Astrocyte (in vitro differentiated cells and primary cell): ENCODE results near the gene NAMPT. TPM values are rescaled to one million over a fixed set of nuclear protein-coding genes. Genes with fewer than 3 reads are reported as not detected.

Experiments used
- DNase-seq: peaks from one replicate; pipeline ENCODE4 v3.0.0-alpha.2; 2010; ENCODE audit warnings: low read depth
- FAIRE-seq: peaks from 2 replicates; lab custom pipeline; 2011; peaks lifted over from hg19 to GRCh38; lab: Jason Lieb, UNC
- H2AFZ ChIP-seq: 2 replicates; pipeline ENCODE4 v1.6.0; 2012; ENCODE audit warnings: low read depth, low read length, inconsistent platforms
- H3K27ac ChIP-seq: 2 replicates; pipeline ENCODE4 v1.5.1; 2011; ENCODE audit warnings: low read depth, low read length, inconsistent platforms
- H3K27me3 ChIP-seq: 2 replicates; pipeline ENCODE4 v1.6.0; 2011; ENCODE audit warnings: low read length, inconsistent platforms; ENCODE audit not compliant: insufficient read depth
- H3K36me3 ChIP-seq: 2 replicates; pipeline ENCODE4 v1.5.1; 2011; ENCODE audit warnings: low read length, inconsistent platforms; ENCODE audit not compliant: insufficient read depth
- H3K4me1 ChIP-seq: 2 replicates; pipeline ENCODE4 v1.5.1; 2011; ENCODE audit warnings: low read length, inconsistent platforms; ENCODE audit not compliant: insufficient read depth
- H3K4me2 ChIP-seq: 2 replicates; pipeline ENCODE4 v1.6.0; 2012; ENCODE audit warnings: low read length, inconsistent platforms
- H3K4me3 ChIP-seq: 2 replicates; pipeline ENCODE4 v1.5.1; 2011; ENCODE audit warnings: low read depth, mild to moderate bottlenecking, low read length, inconsistent platforms; ENCODE audit not compliant: insufficient read depth
- H3K79me2 ChIP-seq: 2 replicates; pipeline ENCODE4 v1.6.0; 2012; ENCODE audit warnings: mild to moderate bottlenecking, low read length, inconsistent platforms; ENCODE audit not compliant: insufficient read depth
- H3K9ac ChIP-seq: 2 replicates; pipeline ENCODE4 v1.6.0; 2012; ENCODE audit warnings: mild to moderate bottlenecking, low read length, inconsistent platforms
- H3K9me3 ChIP-seq: 2 replicates; pipeline ENCODE4 v1.5.1; 2012; ENCODE audit warnings: low read depth, mild to moderate bottlenecking, low read length, inconsistent platforms; ENCODE audit not compliant: insufficient read depth
- H4K20me1 ChIP-seq: 2 replicates; pipeline ENCODE4 v1.6.0; 2012; ENCODE audit warnings: low read length, inconsistent platforms; ENCODE audit not compliant: insufficient read depth
- H3K27ac Mint-ChIP-seq: one replicate; pipeline ENCODE4 v1.8.0; 2021; ENCODE audit warnings: mild to moderate bottlenecking, mixed read lengths; ENCODE audit not compliant: unreplicated experiment
- H3K27me3 Mint-ChIP-seq: one replicate; pipeline ENCODE4 v1.8.0; 2021; ENCODE audit warnings: low read depth, mixed read lengths; ENCODE audit not compliant: unreplicated experiment
- H3K36me3 Mint-ChIP-seq: one replicate; pipeline ENCODE4 v1.8.0; 2021; ENCODE audit warnings: low read depth, mixed read lengths; ENCODE audit not compliant: unreplicated experiment
- H3K4me1 Mint-ChIP-seq: one replicate; pipeline ENCODE4 v1.8.0; 2021; ENCODE audit warnings: low read depth, mixed read lengths; ENCODE audit not compliant: unreplicated experiment
- H3K4me3 Mint-ChIP-seq: one replicate; pipeline ENCODE4 v1.8.0; 2021; ENCODE audit warnings: mild to moderate bottlenecking, moderate library complexity, mixed read lengths; ENCODE audit not compliant: unreplicated experiment
- H3K9me3 Mint-ChIP-seq: one replicate; pipeline ENCODE4 v1.8.0; 2021; ENCODE audit warnings: mild to moderate bottlenecking, mixed read lengths; ENCODE audit not compliant: unreplicated experiment
- EZH2 ChIP-seq: IDR thresholded peaks from 2 replicates; pipeline ENCODE4 v1.6.1; 2012; ENCODE audit warnings: mild to moderate bottlenecking, low read length, inconsistent platforms; ENCODE audit not compliant: insufficient read depth
- total RNA-seq: library from RNA; stranded (reverse); gene quantifications from 2 replicates; pipeline ENCODE4 v1.2.1, GENCODE V29; 2021
- TF ChIP-seq, protein P1 (sequence below): IDR thresholded peaks from 2 replicates; pipeline ENCODE4 v1.5.1; 2011; ENCODE audit warnings: low read depth, mild to moderate bottlenecking, inconsistent platforms, low read length, moderate library complexity; ENCODE audit not compliant: insufficient read depth

The NAMPT gene
- total RNA-seq, 1 donor from 2014 or later, result 52.1 TPM

DNA sequence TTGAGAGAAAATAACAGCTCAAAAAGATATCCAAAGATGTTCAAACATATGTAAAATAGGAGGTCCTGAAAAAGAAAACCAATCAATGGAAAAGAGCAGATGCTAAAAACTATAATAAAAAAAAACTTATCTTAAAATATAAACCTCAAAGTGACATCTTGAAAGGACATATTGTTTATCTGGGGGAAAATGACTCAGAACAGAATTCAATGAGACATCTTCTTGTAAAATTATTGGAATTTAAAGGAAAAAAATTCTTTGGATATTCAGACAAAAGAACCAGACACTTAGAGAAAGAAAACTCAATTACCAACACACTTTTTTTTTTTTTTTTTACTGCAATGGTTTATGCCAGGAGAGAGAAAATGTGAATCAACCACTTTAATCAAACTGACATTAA lies 58.9 kb downstream of the NAMPT start:
- H3K9me3 ChIP-seq, result no peaks in the 10 kb centered on the region
- Mint-ChIP-seq H3K4me3 (no peak overlapping the region), H3K27ac (no peak overlapping the region), H3K27me3 (peaks cover 2% of the 10 kb centered on the region), H3K36me3 (no peaks in the 10 kb centered on the region), H3K4me1 (no peaks in the 10 kb centered on the region), H3K9me3 (no peaks in the 10 kb centered on the region)
- no peaks in the 10 kb centered on the region for H3K79me2 ChIP-seq
- H4K20me1 ChIP-seq, result no peaks in the 10 kb centered on the region
- no peak overlapping the region for H3K9ac ChIP-seq
- no peak overlapping the region for H3K4me2 ChIP-seq
- no peaks in the 10 kb centered on the region for H3K4me1 ChIP-seq
- H3K4me3 ChIP-seq, result no peak overlapping the region
- FAIRE-seq (no peak), DNase-seq (no peak)
- no peak overlapping the region for H3K27ac ChIP-seq
- no peaks in the 10 kb centered on the region for H3K27me3 ChIP-seq
- no peaks in the 10 kb centered on the region for H3K36me3 ChIP-seq
- TF ChIP-seq, protein P1, sequence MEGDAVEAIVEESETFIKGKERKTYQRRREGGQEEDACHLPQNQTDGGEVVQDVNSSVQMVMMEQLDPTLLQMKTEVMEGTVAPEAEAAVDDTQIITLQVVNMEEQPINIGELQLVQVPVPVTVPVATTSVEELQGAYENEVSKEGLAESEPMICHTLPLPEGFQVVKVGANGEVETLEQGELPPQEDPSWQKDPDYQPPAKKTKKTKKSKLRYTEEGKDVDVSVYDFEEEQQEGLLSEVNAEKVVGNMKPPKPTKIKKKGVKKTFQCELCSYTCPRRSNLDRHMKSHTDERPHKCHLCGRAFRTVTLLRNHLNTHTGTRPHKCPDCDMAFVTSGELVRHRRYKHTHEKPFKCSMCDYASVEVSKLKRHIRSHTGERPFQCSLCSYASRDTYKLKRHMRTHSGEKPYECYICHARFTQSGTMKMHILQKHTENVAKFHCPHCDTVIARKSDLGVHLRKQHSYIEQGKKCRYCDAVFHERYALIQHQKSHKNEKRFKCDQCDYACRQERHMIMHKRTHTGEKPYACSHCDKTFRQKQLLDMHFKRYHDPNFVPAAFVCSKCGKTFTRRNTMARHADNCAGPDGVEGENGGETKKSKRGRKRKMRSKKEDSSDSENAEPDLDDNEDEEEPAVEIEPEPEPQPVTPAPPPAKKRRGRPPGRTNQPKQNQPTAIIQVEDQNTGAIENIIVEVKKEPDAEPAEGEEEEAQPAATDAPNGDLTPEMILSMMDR, result no peak
- TF ChIP-seq EZH2, result no peak
- no peak overlapping the region for H2AFZ ChIP-seq

DNA sequence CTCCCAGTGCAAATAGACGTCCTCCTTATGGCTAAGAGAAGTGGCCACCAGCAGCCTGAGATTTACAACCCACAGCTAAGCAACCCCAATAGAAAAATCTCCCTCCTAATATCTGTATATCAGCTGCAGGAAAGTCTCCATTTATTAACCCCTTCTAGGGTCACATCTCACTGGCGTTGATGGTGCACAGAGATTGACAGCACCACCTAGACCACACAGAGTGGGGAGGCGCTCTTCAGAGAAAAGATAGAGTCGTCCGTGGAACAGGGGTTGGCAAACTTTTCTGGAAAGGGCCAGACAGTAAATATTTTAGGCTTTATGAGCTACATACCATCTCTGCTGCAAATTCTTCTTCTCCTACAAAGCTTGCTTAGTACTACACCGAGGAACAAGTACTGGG lies 60.0 kb downstream of the NAMPT start:
- FAIRE-seq, result no peak
- H3K4me3 ChIP-seq, result no peak overlapping the region
- H3K27me3 Mint-ChIP-seq, result peaks cover 2% of the 10 kb centered on the region
- no peak overlapping the region for H3K27ac Mint-ChIP-seq
- H3K9me3 ChIP-seq, result no peaks in the 10 kb centered on the region
- H3K4me3 Mint-ChIP-seq, result no peak overlapping the region
- H3K4me1 ChIP-seq, result no peaks in the 10 kb centered on the region
- no peaks in the 10 kb centered on the region for H3K36me3 ChIP-seq
- no peak for TF ChIP-seq EZH2
- TF ChIP-seq, protein P1, result no peak
- H3K9me3 Mint-ChIP-seq, result no peaks in the 10 kb centered on the region
- no peak overlapping the region for H2AFZ ChIP-seq
- H3K79me2 ChIP-seq, result no peaks in the 10 kb centered on the region
- H3K27ac ChIP-seq, result no peak overlapping the region
- H3K9ac ChIP-seq, result no peak overlapping the region
- H3K4me2 ChIP-seq, result no peak overlapping the region
- H3K4me1 Mint-ChIP-seq, result no peaks in the 10 kb centered on the region
- H3K36me3 Mint-ChIP-seq, result no peaks in the 10 kb centered on the region
- H4K20me1 ChIP-seq, result no peaks in the 10 kb centered on the region
- H3K27me3 ChIP-seq, result no peaks in the 10 kb centered on the region
- no peak for DNase-seq

DNA sequence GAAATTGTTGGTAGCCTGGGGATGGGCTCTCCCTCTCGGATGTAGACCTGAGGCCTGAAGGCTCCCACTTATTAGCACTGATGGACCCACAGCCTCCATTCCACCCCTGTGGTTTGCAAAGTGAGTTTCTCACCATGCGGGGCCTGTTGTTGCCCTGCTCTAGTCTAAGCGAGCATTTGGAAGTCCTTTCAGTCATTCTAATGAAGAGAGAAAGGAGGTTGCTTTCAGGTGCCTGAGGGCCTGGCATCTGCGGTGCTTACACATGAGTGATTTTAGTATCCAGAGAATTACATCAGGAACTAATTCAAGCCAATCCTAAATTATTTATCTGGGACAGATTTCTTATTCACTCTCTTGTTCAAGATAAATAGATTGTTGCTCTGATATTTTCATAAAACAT lies 61.6 kb downstream of the NAMPT start:
- Mint-ChIP-seq H3K27ac (no peak overlapping the region), H3K36me3 (no peaks in the 10 kb centered on the region), H3K4me1 (no peaks in the 10 kb centered on the region), H3K4me3 (no peak overlapping the region), H3K27me3 (peaks cover 1% of the 10 kb centered on the region), H3K9me3 (no peaks in the 10 kb centered on the region)
- Histone ChIP-seq H3K36me3 (no peaks in the 10 kb centered on the region), H3K27me3 (no peaks in the 10 kb centered on the region), H2AFZ (no peak overlapping the region), H3K4me2 (no peak overlapping the region), H3K79me2 (no peaks in the 10 kb centered on the region), H4K20me1 (no peaks in the 10 kb centered on the region), H3K4me3 (no peak overlapping the region), H3K4me1 (no peaks in the 10 kb centered on the region), H3K27ac (no peak overlapping the region), H3K9me3 (no peaks in the 10 kb centered on the region), H3K9ac (no peak overlapping the region)
- FAIRE-seq (no peak), DNase-seq (no peak)
- no peak for TF ChIP-seq EZH2
- TF ChIP-seq, protein P1, result no peak
